ENCODE measurements around the gene USP37. TPM values are rescaled to one million over a fixed set of nuclear protein-coding genes. Genes with fewer than 3 reads are reported as not detected.

The USP37 gene
- total RNA-seq, 4 donors from 2014 or later, result 6.7 to 15.0 (median 8.5) TPM

- no peak overlapping the region for H3K4me3 ChIP-seq
- intact Hi-C loops (cut with DNase I), result no loop called here
Observed at GRCh38 chr2:218547978-218548377, 20.2 kb downstream of the USP37 start.

DNA sequence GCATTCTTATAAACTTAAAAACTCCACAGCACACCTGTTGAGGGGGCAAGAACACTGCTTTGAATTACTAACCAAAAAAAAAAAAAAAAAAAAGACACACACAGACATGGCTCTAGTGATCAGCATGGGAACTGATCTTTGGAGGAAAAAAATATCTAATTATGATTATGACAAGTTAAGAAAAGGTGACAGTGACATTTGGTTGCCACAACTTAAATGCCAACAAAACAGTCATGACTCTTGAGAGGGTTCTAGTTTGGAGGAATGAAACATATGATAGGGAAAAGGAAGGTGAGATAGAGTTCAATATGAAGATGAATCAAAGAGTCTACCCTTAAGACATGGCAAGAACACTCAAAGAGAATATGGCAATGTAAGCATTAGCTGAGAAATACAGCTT, 20.6 kb downstream of the USP37 start:
- intact Hi-C loops (cut with DNase I), result no loop called here

More at GRCh38 chr2:218547978-218548377, 20.2 kb downstream of the USP37 start:
- no peak for DNase-seq (ENCODE audit: extremely low spot score)
- no peaks in the 10 kb centered on the region for H3K4me1 ChIP-seq
- TF ChIP-seq CTCF (IDR thresholded peaks at IDR 0.05) (no peak), POLR2A (IDR thresholded peaks at IDR 0.05; ENCODE audit: low read depth) (no peak), EP300 (IDR thresholded peaks at IDR 0.05) (no peak), POLR2AphosphoS5 (IDR thresholded peaks at IDR 0.05) (no peak)
- no peaks in the 10 kb centered on the region for H3K9me3 ChIP-seq
- peaks cover 26 to 85% (median 77%) of the 10 kb centered on the region in 4 donors for H3K36me3 ChIP-seq
- H3K27me3 ChIP-seq, result no peaks in the 10 kb centered on the region
- H3K27ac ChIP-seq (replicated peaks in 1 of 4), result no peak overlapping the region

DNA sequence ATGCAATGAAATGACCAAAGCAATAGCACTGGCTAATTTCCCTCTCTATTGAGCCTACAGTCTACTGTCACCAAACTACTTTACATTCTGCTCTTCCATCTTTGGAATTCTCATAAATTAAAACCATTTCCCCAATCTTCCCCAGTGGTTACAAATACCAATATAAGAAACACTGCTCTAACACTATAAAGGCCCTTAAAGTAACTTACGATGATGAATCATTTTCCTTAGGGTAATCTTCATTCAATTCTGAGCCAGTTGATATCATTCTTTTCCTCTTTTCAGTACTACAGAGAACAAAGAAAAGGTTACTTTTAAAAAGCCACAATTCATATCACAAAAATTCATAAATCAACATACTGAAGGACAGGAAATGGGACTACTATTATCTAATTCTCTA, 22.1 kb downstream of the USP37 start:
- H3K4me1 ChIP-seq, result no peaks in the 10 kb centered on the region
- no peaks in the 10 kb centered on the region for H3K9me3 ChIP-seq
- intact Hi-C loops (cut with DNase I), result no loop called here
- no peak for DNase-seq (ENCODE audit: extremely low spot score)
- H3K27ac ChIP-seq (replicated peaks in 1 of 4), result no peak overlapping the region
- TF ChIP-seq POLR2AphosphoS5 (IDR thresholded peaks at IDR 0.05) (no peak), POLR2A (IDR thresholded peaks at IDR 0.05; ENCODE audit: low read depth) (no peak), EP300 (IDR thresholded peaks at IDR 0.05) (no peak), CTCF (IDR thresholded peaks at IDR 0.05) (no peak)
- peaks cover 37 to 86% (median 79%) of the 10 kb centered on the region in 4 donors for H3K36me3 ChIP-seq
- no peak overlapping the region for H3K4me3 ChIP-seq
- 100% methylated on average over 1 of the region's 1 CpG for WGBS
- H3K27me3 ChIP-seq, result no peaks in the 10 kb centered on the region

More for the DNA sequence above, 20.6 kb downstream of the USP37 start:
- Histone ChIP-seq H3K36me3 (peaks cover 28 to 85% (median 77%) of the 10 kb centered on the region in 4 donors), H3K9me3 (no peaks in the 10 kb centered on the region), H3K27ac (replicated peaks in 1 of 4) (no peak overlapping the region), H3K27me3 (no peaks in the 10 kb centered on the region), H3K4me1 (no peaks in the 10 kb centered on the region), H3K4me3 (no peak overlapping the region)
- DNase-seq (ENCODE audit: extremely low spot score), result no peak
- no peak for TF ChIP-seq CTCF (IDR thresholded peaks at IDR 0.05)
- TF ChIP-seq POLR2AphosphoS5 (IDR thresholded peaks at IDR 0.05), result no peak
- TF ChIP-seq EP300 (IDR thresholded peaks at IDR 0.05), result no peak
- no peak for TF ChIP-seq POLR2A (IDR thresholded peaks at IDR 0.05; ENCODE audit: low read depth)

- Histone ChIP-seq H3K36me3 (peaks cover 51 to 100% (median 82%) of the 10 kb centered on the region in 4 donors), H3K9me3 (no peaks in the 10 kb centered on the region), H3K27me3 (no peaks in the 10 kb centered on the region), H3K4me3 (no peak overlapping the region), H3K27ac (replicated peaks in 1 of 4) (no peak overlapping the region), H3K4me1 (no peaks in the 10 kb centered on the region)
- no peak for DNase-seq (ENCODE audit: extremely low spot score)
- WGBS, result 82% methylated on average over 3 of the region's 3 CpGs
- intact Hi-C loops (cut with DNase I), result no loop called here
- TF ChIP-seq POLR2AphosphoS5 (IDR thresholded peaks at IDR 0.05) (no peak), EP300 (IDR thresholded peaks at IDR 0.05) (no peak), CTCF (IDR thresholded peaks at IDR 0.05) (no peak), POLR2A (IDR thresholded peaks at IDR 0.05; ENCODE audit: low read depth) (no peak)
Observed at GRCh38 chr2:218540015-218540414, 28.1 kb downstream of the USP37 start.

DNA sequence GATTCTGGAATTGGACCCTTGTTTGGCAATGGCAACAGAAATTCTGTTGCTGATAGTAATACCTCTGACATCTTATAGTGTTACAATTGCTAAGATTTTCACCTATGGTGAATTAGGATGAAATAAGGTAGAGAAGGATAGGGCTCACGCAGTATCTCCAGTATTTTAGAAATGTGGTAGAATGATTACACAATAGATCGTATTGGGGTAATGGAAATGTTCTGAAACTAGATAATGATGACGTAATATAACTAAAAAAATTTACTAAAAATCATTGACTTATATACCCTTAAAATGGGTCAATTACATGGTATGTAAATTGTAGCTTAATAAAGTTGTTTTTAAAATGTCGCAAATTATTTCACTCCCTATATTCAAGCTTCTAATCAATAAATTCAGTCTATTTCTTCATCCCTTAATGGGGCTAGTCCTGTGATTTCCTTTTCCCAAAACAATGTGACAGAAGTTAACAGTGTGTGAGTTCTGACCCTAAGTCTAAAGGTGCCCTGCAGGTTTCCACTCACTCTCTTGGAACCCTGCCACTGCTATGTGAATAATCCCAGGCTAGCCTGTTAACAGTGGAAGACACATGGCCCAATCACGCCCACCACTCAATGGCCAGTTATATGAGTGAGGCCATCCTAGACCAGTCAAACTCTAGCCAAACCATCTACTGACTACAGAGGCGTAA, 31.2 kb downstream of the USP37 start:
- DNase-seq (ENCODE audit: extremely low spot score), result no peak
- intact Hi-C loops (cut with DNase I), result no loop called here
- TF ChIP-seq POLR2A (IDR thresholded peaks at IDR 0.05; ENCODE audit: low read depth) (no peak), CTCF (IDR thresholded peaks at IDR 0.05) (no peak), POLR2AphosphoS5 (IDR thresholded peaks at IDR 0.05) (no peak), EP300 (IDR thresholded peaks at IDR 0.05) (no peak)
- WGBS, result 87% methylated on average over 6 of the region's 6 CpGs
- H3K4me3 ChIP-seq, result no peak overlapping the region
- no peaks in the 10 kb centered on the region for H3K4me1 ChIP-seq
- H3K9me3 ChIP-seq, result no peaks in the 10 kb centered on the region
- H3K27ac ChIP-seq (replicated peaks in 1 of 4), result no peak overlapping the region
- no peaks in the 10 kb centered on the region for H3K27me3 ChIP-seq
- H3K36me3 ChIP-seq, result peaks cover 56 to 99% (median 76%) of the 10 kb centered on the region in 4 donors

All from esophagus muscularis mucosa (tissue), 4 donors.